Stimulated activated CD8-positive, alpha-beta memory T cell treated with anti-CD3 and anti-CD28 coated beads, Interleukin-12 subunit alpha, Interleukin-12 subunit beta, amount 100 ng/mL, for 4 hours (primary cell): ENCODE data around the gene GNLY.
"Not testable (repeated sequence)": the region's sequence is repeated elsewhere in the genome, so short reads cannot be mapped to it uniquely, and the experiment has no call there.

Experiments used
- DNase-seq: peaks from one replicate; pipeline ENCODE4 v3.0.0-alpha.2; 2020; ENCODE audit warnings: low read depth

The GNLY gene

GRCh38 chr2:85710687-85711577 is 16.8 kb downstream of the GNLY start:
- no peak for DNase-seq

DNA sequence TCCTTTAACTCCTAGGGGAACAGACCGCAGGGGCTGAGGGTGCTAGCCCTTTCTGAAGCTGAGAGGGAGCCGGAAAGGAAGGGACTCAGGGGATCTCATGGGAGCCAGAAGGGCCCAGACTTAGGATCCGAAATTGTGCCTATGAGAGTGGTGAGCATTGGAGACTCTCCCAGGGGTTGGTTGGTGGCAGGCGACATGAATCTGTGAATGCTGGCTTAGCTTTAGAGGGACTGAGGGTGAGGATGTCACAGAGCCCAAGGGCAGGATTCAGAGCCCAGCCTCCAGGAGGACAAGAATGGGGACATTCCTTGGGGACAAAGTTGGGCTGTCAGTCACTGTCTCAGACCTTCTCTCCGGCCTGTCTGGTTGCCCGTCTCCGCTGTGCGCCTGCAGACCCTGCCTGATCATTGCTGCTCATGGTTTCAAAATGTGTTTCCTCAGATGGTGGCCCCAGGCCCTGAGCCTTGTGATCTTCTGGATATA is 17.5 kb downstream of the GNLY start:
- DNase-seq, result no peak

GRCh38 chr2:85712336-85712735 is 18.2 kb downstream of the GNLY start:
- DNase-seq, result no peak

- no peak for DNase-seq
These were observed 18.9 kb downstream of the GNLY start for GRCh38 chr2:85712849-85713612.

- no peak for DNase-seq
These were observed 19.7 kb downstream of the GNLY start for GRCh38 chr2:85713836-85714235.

GRCh38 chr2:85714421-85714820 is 20.3 kb downstream of the GNLY start:
- DNase-seq, result not testable (repeated sequence)

- no peak for DNase-seq
These were observed 20.7 kb downstream of the GNLY start for GRCh38 chr2:85714841-85715240.

DNA sequence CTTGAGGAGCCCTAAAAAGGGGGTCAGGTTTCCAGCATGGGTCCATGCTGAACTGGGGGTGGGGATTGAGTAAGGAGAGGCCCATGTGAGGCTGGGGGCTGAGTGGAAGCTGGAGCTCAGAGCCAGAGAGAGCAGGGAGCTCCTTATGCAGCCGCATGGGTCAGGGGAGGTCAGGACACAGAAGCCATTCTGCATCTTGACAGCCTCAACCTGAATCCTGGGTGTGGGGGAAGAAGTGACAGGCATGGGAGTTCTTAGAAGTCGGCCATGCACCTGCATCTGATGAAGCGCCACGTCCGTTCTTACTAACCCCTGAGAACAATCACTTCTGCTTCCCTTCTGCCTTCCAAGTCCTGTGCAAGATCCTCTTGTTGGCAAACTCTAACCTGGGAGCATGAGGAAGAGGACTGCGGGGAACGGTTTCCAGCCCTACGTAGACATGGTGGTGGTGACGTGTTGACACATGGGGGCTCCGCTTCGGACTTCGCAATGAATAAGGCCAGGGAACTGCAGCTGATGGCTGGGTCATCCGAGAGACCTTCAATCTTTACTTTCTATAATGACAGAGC is 22.3 kb downstream of the GNLY start:
- DNase-seq, result no peak

- DNase-seq, result no peak
These were observed 23.3 kb downstream of the GNLY start for GRCh38 chr2:85717308-85718008.

GRCh38 chr2:85718009-85718391 is 23.8 kb downstream of the GNLY start:
- DNase-seq, result no peak

GRCh38 chr2:85718885-85719492 is 24.8 kb downstream of the GNLY start:
- DNase-seq, result no peak

DNA sequence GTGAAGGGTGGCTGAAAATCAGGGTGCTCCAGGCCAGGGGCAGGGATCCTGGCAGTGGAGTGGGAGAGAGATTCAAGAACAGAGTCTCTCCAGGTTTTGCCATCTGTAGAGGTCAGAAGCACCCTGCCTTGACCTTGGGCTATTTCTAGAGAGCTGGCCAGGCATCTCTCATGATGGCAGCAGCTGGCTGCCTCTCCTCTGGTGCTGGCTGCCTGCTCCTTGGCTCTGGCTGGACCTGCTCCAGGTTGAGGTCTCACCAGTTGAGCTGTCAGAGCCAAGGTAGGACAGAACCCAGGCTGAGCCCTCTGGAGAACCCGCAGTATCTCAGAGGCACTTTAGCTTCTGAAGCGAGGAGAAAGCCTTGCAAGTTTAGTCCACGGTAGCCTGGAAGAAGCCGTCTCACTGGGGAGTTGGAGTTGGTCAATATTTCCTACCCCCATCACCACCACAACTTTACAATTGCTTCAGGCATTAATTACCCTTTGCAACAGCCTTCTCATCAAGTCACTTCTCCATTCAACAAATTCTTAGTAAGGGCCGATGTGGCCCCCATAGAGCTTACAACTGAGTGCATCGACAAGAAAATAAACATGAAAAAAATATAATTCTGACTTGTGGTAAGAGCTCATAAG is 25.6 kb downstream of the GNLY start:
- DNase-seq, result no peak

- no peak for DNase-seq
These were observed 26.4 kb downstream of the GNLY start for GRCh38 chr2:85720533-85720932.

GRCh38 chr2:85721641-85722040 is 27.5 kb downstream of the GNLY start:
- no peak for DNase-seq

DNA sequence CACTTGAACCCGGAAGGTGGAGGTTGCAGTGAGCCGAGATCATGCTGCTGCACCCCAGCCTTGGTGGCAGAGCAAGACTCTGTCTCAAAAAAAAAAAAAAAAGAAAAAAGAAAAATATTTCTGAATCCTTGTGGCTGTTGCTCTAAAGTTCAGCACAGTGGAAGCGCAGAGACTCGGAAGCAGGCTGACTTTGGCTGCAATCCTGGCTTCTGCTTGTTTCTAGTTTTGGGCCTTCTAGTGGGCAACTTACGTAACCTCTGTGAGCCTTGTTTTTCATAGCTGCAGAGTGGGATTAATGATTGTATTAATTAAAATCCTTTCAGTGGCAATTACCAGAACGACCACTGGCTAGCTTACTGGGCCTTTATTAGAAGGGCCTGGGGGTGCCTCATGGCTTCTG is 28.4 kb downstream of the GNLY start:
- no peak for DNase-seq

GRCh38 chr2:85723707-85724360 is 29.7 kb downstream of the GNLY start:
- no peak for DNase-seq

GRCh38 chr2:85724731-85725181 is 30.6 kb downstream of the GNLY start:
- no peak for DNase-seq

- DNase-seq, result no peak
These were observed 31.3 kb downstream of the GNLY start for GRCh38 chr2:85725451-85725850.

- no peak for DNase-seq
These were observed 33.6 kb downstream of the GNLY start for GRCh38 chr2:85727798-85728197.

GRCh38 chr2:85728342-85728741 is 34.2 kb downstream of the GNLY start:
- no peak for DNase-seq
